ENCODE measurements around the gene SCN1A. TPM values are rescaled to one million over a fixed set of nuclear protein-coding genes. Genes with fewer than 3 reads are reported as not detected.

The SCN1A gene
- total and polyA plus RNA-seq, 10 of the 15 experiments (the other 5 are each of a cell fraction or from before 2014, with no cell fraction given): not detected

- TF ChIP-seq TAF1 (IDR thresholded peaks at IDR 0.05; ENCODE audit: borderline replicate concordance, low read depth, low read length) (peak; percentile 72; the same call in 1 of the 2 replicates), YY1 (IDR thresholded peaks at IDR 0.05; ENCODE audit: low read depth, low read length) (peak; percentile 71), RUNX3 (IDR thresholded peaks at IDR 0.05; ENCODE audit: low read length) (peak; percentile 90), NR2F1 (conservative IDR thresholded peaks at IDR 0.05) (peak; percentile 27; the same call in 1 of the 2 replicates), STAT3 (IDR thresholded peaks at IDR 0.05; ENCODE audit: low read depth, low read length) (no peak), CBX3 (IDR thresholded peaks at IDR 0.05; ENCODE audit: borderline replicate concordance, low read depth) (no peak), SRF (IDR thresholded peaks at IDR 0.05; ENCODE audit: low read depth in 2 of 2, low read length in 2 of 2) (0 out of 4 replicates have a peak, but pooled peaks of 1 of the 2 experiments have one; percentile 15), JUND (IDR thresholded peaks at IDR 0.05; ENCODE audit: low read depth, low read length) (no peak), HDAC6 (IDR thresholded peaks at IDR 0.05; ENCODE audit: unreplicated experiment) (no peak), ZNF217 (IDR thresholded peaks at IDR 0.05) (peak; percentile 82; the same call in 1 of the 2 replicates), BMI1 (IDR thresholded peaks at IDR 0.05; ENCODE audit: borderline replicate concordance) (no peak), TCF12 (IDR thresholded peaks at IDR 0.05; ENCODE audit: low read depth, low read length) (no peak), POLR2A (IDR thresholded peaks at IDR 0.05; ENCODE audit: low read depth, low read length) (peak; percentile 84), RAD21 (IDR thresholded peaks at IDR 0.05; ENCODE audit: insufficient read depth, low read depth, low read length) (peak; percentile 47), TARDBP (IDR thresholded peaks at IDR 0.05; ENCODE audit: borderline replicate concordance) (peak; percentile 48; the same call in 1 of the 2 replicates), ZNF207 (IDR thresholded peaks at IDR 0.05; ENCODE audit: borderline replicate concordance) (no peak), SREBF1 (IDR thresholded peaks at IDR 0.05; ENCODE audit: low read length) (no peak), CHD1 (IDR thresholded peaks at IDR 0.05; ENCODE audit: low read depth, low read length) (no peak)
Observed at GRCh38 chr2:165953655-165954606, 173.9 kb downstream of the SCN1A start, which contains the start of gene TTC21B (continued).

Data from GM12878 (cell line).